ENCODE measurements around the gene FAM222B.
"Not testable (repeated sequence)": the region's sequence is repeated elsewhere in the genome, so short reads cannot be mapped to it uniquely, and the experiment has no call there.

The FAM222B gene

DNA sequence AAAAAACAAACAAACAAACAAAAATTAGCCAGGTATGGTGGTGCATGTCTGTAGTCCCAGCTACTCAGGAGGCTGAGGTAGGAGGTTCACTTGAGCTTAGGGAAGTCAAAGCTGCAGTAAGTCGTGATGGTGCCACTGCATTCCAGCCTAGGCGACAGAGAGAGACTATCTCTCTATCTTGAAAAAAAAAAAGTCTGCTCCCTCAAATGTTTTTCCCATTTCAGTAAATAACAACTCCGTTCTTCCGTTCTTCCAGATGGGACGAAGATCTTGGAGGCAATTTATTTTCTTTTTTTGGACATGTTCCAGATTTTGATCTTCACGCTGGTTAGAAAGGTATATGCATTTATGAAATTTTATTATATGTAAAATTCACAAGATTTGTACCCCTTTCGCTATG, 31.2 kb upstream of the FAM222B start:
- no peak for DNase-seq

DNA sequence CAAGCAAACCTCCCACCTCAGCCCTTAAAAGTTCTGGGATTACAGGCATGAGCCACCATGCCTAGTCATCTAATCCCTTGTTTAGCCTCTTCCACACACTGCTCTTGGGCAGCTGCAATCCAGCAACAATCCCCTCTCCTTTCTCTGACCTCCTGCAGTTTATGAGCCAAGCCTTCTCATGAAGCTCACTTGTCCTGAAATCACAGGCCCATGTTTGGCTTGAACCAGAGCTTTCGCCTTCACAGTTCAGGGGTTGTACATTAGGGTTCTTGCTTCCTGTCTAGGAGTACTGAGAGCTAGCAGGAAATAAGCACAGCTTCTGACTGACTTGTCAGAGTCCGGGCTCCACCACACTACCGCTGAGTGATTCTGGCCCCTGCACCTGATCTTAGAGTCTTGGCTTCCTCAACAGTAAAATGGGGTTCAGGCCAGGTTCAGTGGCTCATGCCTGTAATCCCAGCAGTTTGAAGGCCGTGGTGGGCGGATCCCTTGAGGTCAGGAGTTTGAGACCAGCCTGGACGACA, 28.5 kb upstream of the FAM222B start:
- DNase-seq, result no peak

DNA sequence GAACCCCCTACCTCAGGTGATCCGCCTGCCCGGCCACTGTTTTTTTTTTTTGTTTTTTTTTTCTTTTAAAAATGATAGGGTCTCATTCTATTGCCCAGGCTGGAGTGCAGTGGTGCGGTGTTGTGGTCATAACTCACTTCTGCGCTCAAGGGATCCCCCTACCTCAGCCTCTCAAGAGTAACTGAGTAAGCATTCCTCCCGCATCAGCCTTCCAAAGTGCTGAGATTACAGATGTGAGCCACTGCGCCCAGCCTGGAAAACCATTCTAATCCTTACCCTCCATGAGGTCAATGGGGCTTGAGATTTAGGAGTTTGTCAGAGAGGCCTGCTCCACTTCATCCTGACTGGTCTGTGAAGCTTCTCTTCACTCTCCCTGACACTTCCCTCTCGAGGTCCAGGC, 24.7 kb upstream of the FAM222B start:
- DNase-seq, result no peak

DNA sequence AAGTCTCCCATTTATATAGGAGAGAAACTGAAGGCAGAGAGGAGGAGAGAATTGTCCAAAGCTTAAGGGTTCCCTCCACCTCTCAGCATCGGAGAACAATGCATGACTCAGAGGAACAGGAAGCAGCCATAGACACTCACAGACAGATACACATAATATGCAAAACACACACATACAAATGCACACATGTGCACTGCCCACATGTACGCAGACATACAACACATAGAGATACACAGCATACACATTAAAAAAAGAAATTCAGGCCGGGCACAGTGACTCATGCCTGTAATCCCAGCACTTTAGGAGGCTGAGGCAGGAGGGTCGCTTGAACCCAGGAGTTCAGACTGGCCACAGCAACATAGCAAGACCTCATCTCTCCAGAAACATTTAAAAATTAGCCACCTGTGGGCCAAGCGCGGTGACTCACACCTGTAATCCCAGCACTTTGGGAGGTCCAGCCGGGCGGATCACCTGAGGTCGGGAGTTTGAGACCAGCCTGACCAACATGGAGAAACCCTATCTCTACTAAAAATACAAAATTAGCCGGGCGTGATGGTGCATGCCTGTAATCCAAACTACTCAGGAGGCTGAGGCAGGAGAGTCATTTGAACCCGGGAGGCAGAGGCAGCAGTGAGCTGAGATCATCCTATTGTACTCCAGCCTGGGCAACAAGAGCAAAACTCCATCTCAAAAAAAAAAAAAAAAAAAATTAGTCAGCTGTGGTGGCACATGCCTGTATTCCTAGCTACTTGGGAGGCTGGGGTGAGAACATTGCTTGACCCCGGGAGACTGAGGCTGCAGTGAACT, 23.6 kb upstream of the FAM222B start:
- no peak for DNase-seq

DNA sequence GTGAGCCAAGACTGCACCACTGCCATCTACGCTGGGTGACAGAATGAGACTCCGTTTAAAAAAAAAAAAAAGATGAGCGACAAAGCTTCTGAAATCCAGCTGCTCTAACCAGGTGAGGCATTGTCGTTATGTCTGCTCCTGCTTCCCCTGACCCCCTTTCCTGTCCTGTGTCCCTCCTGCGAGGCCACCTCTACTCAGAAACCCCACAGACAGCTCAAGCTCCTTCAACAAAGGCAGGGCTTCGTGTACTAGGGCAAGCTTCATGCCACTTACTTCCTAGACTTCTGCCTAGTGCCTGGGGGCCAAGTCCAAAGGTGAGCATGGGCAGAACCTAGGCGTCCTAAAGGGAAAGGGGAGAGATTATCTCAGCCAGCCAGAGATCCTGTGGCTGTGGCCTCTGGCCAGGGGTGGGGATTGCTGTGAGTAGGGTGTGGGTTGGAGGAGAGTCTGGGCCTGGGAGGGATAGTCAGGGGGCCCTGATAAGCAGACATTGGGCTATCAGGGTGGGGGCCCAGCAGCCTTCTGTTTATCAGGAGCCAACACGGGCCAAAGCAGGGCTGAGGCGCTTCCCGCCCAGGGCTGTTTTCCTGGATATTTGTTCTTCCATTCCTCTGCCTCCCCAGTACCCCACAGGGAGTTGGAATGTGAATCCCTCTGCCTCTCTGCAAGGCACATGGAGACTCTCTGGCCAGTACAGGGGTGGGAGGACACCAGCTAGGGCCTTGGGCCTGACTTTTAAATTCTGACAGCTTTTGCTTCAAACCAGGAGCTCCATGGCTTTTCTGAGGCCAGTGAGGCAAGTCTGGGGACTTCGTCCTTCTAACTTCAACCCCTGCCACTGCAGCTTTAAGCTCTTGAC, 22.6 kb upstream of the FAM222B start:
- DNase-seq, result no peak

DNA sequence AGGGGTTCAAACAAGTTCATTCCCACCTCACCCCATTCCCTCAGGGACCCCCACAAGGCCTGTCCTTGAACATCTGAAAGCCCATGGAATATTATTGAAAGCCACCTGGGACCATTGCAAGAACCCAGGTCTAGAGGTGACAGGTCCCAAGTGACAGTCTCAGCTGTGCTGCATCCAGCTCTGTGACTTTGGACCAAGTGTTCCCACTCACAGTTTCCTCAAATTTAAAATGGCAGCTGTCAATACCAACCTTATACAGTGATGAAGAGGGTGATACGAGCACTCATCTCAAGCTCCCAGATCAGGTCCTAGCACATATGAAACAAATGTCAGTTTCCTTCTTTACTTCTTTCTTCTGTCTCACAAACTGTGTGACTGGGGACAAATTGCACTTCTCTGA, 21.4 kb upstream of the FAM222B start:
- DNase-seq, result no peak

DNA sequence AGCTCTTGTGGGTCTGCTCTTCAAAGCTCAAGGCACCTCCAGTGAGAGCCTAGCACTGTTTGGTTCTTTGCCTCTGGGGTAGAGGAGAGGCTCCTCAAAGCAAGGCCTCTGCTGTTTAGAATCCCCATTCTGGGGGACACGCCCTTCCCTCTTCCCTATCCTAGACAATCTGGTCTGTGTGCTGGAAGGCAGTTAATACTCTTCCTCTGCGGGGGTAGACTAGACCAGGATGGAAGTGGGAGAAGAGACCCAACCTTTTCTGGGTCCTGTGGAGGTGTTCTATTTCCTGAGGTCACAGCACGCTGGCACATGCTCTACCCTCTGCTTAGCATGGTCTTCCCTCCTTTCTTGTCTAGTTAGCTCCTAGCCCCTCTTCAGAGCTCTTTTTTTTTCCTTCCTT, 20.0 kb upstream of the FAM222B start:
- DNase-seq, result no peak

DNA sequence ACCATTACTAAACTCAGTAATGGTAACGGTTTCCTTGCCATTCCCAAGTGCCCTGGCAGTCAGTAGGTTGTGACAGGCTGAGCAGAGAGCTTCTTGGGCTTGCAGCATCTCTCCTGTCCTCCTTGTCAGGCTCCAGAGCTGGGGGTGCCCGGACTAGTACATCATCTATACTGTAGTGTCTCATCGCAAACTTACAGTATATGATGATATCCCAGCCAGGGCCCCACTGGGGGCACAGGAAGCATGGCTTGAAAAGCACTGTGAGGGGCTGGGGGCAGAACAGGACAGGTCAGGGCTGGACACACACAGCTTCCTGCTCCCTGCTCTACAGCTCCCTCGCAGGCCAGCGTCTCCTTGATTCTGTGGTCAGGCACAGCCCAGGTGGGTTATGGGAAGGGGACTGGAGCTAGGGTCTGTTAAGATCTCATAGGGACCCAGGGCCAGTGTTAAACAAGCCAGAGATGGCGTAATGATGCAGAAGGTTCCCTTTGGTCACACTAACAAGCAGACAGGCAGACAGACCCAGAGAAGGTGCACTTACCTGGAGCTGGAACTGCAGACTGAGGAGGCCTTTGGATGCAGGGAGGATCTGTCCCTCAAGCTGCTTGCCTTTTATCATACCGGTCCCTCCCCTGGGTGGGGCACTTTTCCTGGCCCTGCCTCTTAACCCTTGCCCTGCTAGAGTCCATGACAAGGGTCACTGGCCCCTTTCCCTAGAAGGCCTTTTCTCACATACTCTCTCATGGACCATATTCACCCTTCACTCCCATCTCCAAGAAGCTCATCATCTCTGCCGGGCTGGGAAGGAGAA, 19.0 kb upstream of the FAM222B start:
- DNase-seq, result no peak

DNA sequence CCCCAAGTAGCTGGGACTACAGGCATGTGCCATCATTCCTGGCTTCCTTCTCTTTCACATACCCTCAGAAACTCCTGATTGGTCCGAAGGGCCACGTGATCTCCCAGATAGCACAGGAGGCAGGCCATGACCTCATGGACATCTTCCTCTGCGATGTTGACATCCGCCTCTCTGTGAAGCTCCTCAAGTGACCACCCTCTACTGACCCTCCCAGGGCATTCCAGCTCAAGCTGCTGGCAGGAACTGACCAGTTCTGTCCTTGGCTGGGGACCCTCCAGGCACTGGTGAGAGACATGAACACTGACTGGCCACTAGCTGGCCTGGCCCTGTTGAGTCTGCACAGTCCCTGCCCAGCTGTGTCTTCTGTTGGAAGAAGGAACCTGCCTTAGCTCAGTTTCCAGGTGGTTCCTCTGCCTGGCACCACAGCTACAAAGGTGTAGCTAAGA, 17.8 kb upstream of the FAM222B start:
- no peak for DNase-seq

DNA sequence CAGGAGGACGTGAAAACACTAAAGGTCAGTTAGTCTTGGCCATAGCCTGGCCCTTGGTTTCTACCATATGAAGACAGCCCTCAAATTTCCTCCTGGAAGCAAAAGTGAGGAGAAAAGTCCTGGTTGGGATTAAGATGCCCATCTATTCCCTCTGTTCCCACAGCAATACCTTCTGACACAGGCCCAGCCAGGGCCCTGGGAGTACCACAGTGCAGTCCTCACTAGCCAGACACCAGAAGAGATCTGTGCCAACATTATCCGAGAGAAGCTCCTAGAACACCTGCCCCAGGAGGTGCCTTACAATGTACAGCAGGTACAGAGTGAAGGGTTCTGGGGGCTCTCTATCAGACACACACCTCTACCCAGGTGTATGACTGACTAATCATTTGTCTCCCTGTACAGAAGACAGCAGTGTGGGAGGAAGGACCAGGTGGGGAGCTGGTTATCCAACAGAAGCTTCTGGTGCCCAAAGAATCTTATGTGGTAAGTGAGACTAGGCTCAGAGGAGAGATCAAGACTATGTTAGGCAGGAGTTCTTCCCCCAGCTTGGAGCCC, 16.3 kb upstream of the FAM222B start:
- no peak for DNase-seq

DNA sequence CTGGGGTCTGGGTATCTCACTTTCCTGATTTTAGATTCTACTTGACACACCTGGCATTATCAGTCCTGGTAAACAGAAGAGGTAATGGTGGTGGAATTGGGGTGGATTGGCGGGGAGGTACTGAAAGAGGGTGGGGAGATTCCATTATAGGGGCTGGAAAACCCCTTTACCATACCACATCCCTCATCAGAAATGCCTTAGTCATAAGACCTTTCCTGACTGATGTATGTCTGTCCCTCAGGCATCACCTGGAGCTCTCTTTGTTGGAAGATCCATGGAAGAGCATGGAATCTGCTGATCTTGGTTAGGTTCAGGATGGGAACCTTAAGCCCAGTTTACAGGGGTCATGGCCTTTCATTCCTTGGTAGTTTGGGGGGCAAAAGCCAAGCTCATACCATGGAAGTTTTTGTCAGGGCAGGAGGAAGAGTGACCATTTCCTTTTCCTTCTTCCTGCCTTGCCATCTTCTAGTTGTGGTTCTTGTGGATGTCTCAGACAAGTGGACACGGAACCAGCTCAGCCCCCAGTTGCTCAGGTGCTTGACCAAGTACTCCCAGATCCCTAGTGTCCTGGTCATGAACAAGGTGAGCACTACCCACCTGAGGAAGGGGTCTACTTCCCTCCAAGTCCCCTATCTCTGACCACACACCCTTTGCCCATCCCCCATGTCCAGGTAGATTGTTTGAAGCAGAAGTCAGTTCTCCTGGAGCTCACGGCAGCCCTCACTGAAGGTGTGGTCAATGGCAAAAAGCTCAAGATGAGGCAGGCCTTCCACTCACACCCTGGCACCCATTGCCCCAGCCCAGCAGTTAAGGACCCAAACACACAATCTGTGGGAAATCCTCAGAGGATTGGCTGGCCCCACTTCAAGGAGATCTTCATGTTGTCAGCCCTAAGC, 15.6 kb upstream of the FAM222B start:
- no peak for DNase-seq

DNA sequence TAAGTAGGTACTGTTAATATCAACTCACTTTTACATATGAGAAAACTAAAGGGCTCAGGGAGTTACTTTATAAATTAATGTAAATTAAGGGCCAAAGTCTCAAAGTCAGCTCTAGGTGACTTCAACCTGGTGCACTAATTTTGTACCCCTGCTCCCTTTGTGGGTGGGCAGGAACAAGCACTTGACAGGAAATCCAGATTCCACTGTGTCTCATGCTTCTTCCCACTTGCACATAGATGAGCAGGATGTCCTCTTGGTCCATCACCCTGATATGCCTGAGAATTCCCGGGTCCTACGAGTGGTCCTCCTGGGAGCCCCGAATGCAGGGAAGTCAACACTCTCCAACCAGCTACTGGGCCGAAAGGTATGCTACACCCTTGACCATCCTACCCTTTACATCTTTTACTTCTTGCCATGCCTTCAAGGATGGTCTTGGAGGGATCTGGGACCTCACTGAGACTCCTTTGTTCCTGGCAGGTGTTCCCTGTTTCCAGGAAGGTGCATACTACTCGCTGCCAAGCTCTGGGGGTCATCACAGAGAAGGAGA, 13.5 kb upstream of the FAM222B start:
- no peak for DNase-seq

DNA sequence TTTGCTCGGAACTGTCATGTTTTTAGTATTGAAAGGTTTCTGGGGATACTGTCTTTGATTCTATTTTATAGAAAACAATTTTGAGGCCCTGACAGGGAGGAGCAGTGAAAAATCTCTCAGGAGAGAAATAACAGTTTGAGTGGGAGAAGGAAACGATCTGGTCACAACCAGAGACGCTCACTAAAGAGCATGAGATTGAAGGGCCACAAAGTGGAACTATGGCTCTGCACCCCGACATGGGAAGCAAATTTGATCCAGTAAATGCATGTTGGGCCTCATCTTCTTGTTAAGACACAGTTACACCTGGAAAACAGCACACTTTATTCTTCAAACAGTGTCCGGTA, 12.7 kb upstream of the FAM222B start:
- no peak for DNase-seq

DNA sequence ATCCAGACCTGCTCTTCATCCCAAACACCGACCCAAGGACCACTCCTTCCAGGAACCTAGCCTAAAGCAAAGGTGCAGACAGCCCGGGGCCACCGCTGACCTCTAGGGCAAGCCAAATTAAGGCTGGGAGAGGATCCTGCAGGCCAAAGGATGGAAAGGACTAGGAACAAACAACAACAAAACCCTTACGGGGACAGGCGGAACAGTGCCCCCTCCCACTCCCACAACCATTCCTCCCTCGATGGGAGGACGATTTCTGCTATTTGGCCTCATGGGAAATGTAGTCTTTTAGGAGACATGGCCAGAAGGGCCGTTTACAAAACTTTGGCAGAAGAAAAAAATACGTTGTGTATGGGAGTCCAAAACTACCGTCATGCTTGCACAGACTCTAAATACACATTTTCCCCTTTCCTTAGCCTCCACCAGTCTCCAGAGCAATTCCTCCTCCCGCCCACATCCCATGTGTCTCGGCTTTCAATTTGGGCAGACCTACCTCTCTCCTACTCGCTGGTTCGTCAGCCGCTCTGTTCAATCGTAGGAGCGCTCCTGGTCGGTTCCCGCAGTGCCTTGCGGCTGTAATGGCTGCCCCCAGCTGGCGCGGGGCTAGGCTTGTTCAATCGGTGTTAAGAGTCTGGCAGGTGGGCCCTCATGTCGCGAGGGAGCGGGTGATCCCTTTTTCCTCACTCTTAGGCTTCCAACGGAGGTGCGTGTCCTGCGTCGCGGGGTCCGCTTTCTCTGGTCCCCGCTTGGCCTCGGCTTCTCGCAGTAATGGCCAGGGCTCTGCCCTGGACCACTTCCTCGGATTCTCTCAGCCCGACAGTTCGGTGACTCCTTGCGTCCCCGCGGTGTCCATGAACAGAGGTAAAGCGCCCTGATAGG, 12.1 kb upstream of the FAM222B start, which contains the start of gene ERAL1:
TSS of gene ERAL1 (plus strand) at position 560 of the 879 bp plus-strand sequence. CDS start at position 579, 19 bp downstream.
- peak; percentile 27 to 92 (median 78) for DNase-seq

DNA sequence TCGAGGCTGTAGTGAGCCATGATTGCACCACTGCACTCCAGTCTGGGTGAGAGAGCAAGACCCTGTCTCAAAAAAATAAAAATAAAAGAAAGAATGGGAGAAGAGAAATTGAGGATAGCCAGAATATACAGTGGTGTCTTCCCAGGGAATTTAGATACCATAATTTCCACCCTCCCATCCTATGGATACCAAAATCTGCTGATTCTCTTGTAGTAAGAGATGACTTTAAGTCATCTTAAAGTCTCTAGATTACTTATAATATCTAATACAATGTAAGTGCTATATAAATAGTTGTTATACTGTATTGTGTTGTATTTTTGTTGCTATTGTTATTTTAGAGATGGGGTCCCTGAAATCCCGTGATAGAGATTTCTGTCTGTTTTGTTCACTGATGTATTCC, 10.7 kb upstream of the FAM222B start:
- no peak for DNase-seq

DNA sequence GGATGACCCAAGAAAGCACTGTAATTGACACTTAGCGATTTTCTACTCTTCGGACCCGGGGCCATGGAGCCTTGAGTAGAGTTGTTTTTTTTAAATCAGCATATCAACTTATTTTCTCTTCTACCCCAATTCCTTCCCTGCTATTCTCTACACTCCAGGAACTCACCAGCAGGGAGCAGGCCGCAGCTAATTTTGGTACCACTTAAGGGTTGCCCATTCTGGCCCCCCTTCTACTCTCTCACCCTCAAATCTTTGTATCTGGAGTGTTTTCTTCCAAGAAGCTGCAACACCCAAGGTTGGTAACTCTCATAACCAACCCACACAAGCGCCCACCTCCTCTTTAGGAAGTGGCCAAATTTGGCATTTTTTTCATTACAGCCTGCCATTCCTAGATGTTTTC, 6.7 kb upstream of the FAM222B start:
- no peak for DNase-seq

DNA sequence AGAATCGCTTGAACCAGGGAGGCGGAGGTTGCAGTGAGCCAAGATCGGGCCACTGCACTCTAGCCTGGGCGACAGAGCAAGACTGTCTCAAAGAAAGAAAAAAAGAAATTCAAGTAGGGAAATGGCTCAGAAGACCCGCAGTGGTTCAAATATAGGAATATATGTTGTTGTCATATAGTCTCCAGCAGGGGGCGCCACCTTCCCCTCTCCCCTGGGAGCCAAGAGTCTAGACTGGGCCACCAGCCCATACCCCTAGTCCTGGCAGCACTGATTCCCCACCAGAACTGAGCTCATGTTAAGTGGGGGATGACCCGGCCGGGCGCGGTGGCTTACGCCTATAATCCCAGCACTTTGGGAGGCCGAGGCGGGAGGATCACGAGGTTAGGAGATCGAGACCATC, 6.1 kb upstream of the FAM222B start:
- DNase-seq, result peak in 1 of 51 donors; percentile 13

DNA sequence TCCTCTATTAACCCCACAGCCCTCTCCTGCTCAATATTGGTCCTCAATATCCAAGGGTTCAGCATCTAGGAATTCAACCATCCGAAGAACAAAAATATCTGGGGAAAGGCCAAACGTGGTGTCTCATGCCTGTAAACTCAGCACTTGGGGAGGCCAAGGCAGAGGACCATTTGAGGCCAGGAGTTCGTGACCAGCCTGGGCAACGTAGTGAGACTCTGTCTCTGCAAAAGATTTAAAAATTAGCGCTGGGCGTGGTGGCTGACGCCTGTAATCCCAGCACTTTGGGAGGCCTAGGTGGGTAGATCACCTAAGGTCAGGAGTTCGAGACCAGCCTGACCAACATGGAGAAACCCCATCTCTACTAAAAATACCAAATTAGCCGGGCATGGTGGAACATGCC, 4.1 kb upstream of the FAM222B start:
- DNase-seq, result not testable (repeated sequence)

DNA sequence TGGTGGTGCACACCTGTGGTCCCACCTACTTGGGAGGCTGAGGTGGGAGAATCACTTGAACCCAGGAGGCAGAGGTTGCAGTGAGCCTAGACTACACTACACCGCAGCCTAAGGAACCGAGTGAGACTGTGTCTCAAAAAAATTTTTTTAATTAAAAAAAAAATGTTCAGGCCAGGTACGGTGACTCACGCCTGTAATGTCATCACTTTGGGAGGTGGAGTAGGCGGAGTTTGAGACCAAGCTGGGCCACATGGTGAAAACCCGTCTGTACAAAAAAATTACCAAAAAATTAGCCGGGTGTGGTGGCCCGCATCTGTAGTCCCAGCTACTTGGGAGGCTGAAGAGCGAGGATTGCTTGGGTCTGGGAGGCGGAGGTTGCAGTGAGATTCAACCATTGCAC, 3.6 kb upstream of the FAM222B start:
- DNase-seq, result no peak
